Endothelial cell of umbilical vein (primary cell): ENCODE results near the gene KLF2. TPM values are rescaled to one million over a fixed set of nuclear protein-coding genes. Genes with fewer than 3 reads are reported as not detected.

ENCODE experiments used
- BruUV-seq: library from RNA; stranded (reverse); fragments of 400-500 nt; replicated peaks from 2 replicates; lab custom pipeline; 2021; lab: Mats Ljungman, UMichigan
- CTCF ChIA-PET: fragments of 300-600, 350-600 bp; sonication (Branson Sonifier 250); formaldehyde crosslinking; loops from one replicate; lab custom pipeline; 2021; ENCODE audit warnings: antibody characterized with exemption, inconsistent platforms; lab: Charles Lee
- POLR2A ChIA-PET: fragments of 300-600, 350-600 bp; sonication (Branson Sonifier 250); formaldehyde crosslinking; loops from one replicate; lab custom pipeline; 2021; ENCODE audit warnings: antibody characterized with exemption, inconsistent platforms; lab: Charles Lee
- DNase-seq: peaks from one replicate; pipeline ENCODE4 v3.0.0-alpha.2; 2011; ENCODE audit warnings: low read depth, low spot score
- FAIRE-seq: peaks from 2 replicates; lab custom pipeline; 2011; peaks lifted over from hg19 to GRCh38; lab: Jason Lieb, UNC
- H2AFZ ChIP-seq: 2 replicates; pipeline ENCODE4 v1.6.0; 2012; ENCODE audit warnings: low read depth, low read length, control low read depth, inconsistent platforms
- H3K27ac ChIP-seq: 2 replicates; pipeline ENCODE4 v1.5.1; 2011; ENCODE audit warnings: low read depth, mild to moderate bottlenecking, control low read depth, low read length, moderate library complexity; ENCODE audit not compliant: insufficient read depth
- H3K27me3 ChIP-seq, 2 experiments: 2 replicates each; pipeline versions ENCODE4 v1.6.0 to v1.6.1; 2011; ENCODE audit warnings: low read length in 2 of 2, mixed read lengths in 1 of 2; ENCODE audit not compliant: control insufficient read depth in 2 of 2, insufficient read depth in 2 of 2
- H3K36me3 ChIP-seq, 2 experiments: 2 replicates in 1 of 2; 3 replicates in 1 of 2; pipeline ENCODE4 v1.5.1; 2011; ENCODE audit warnings: low read length in 2 of 2, mild to moderate bottlenecking in 1 of 2, moderate library complexity in 1 of 2; ENCODE audit not compliant: control insufficient read depth in 2 of 2, insufficient read depth in 2 of 2; ENCODE audit errors: extremely low read depth in 1 of 2
- H3K4me1 ChIP-seq: 3 replicates; pipeline ENCODE4 v1.5.1; 2011; ENCODE audit warnings: mild to moderate bottlenecking, low read length; ENCODE audit not compliant: control insufficient read depth, insufficient read depth; ENCODE audit errors: extremely low read depth
- H3K4me2 ChIP-seq: 2 replicates; pipeline ENCODE4 v1.6.1; 2011; ENCODE audit warnings: low read length, control low read depth, mixed read lengths; ENCODE audit not compliant: insufficient read depth
- H3K4me3 ChIP-seq, 3 experiments: fragments of 200-600 bp in 1 of 3; sonication (generic), shearing (Covaris generic) in 1 of 3; replicated peaks in 1 of 3; 2 replicates each; pipeline ENCODE4 v1.5.1; 2011 to 2016; ENCODE audit warnings: control low read depth in 3 of 3, low read length in 3 of 3, mild to moderate bottlenecking in 2 of 3, inconsistent platforms in 1 of 3, low read depth in 1 of 3, moderate library complexity in 1 of 3; ENCODE audit not compliant: insufficient read depth in 1 of 3
- H3K79me2 ChIP-seq: 2 replicates; pipeline ENCODE4 v1.6.0; 2012; ENCODE audit warnings: low read length, inconsistent platforms; ENCODE audit not compliant: control insufficient read depth, insufficient read depth
- H3K9ac ChIP-seq: replicated peaks from 2 replicates; pipeline ENCODE3; 2011; ENCODE audit warnings: low read length, control low read depth; ENCODE audit not compliant: insufficient read depth; ENCODE audit errors: extremely low read depth
- H3K9me1 ChIP-seq: replicated peaks from 3 replicates; pipeline ENCODE4 v1.6.0; 2011; ENCODE audit warnings: mild to moderate bottlenecking, low read length; ENCODE audit not compliant: control insufficient read depth, insufficient read depth; ENCODE audit errors: extremely low read depth
- H3K9me3 ChIP-seq: replicated peaks from 2 replicates; pipeline ENCODE4 v1.5.1; 2012; ENCODE audit warnings: low read length, inconsistent platforms; ENCODE audit not compliant: control insufficient read depth, insufficient read depth
- H4K20me1 ChIP-seq: replicated peaks from 2 replicates; pipeline ENCODE3; 2011; ENCODE audit warnings: mild to moderate bottlenecking, low read length; ENCODE audit not compliant: control insufficient read depth, insufficient read depth; ENCODE audit errors: extremely low read depth
- EZH2 ChIP-seq: IDR thresholded peaks from 2 replicates; pipeline ENCODE4 v1.6.1; 2012; ENCODE audit warnings: borderline replicate concordance, low read depth, mild to moderate bottlenecking, moderate library complexity, low read length, inconsistent platforms; ENCODE audit not compliant: severe bottlenecking
- FOS ChIP-seq: IDR thresholded peaks from 2 replicates; pipeline ENCODE4 v1.6.1; 2011; ENCODE audit warnings: mild to moderate bottlenecking, low read length, moderate library complexity, borderline replicate concordance; ENCODE audit not compliant: insufficient read depth
- GATA2 ChIP-seq: IDR thresholded peaks from 2 replicates; pipeline ENCODE4 v1.7.0; 2011; ENCODE audit warnings: low read depth, mild to moderate bottlenecking, moderate library complexity, mixed read lengths, low read length; ENCODE audit not compliant: insufficient read length, insufficient read depth
- JUN ChIP-seq: IDR thresholded peaks from 2 replicates; pipeline ENCODE4 v1.6.1; 2011; ENCODE audit warnings: borderline replicate concordance, low read depth; ENCODE audit not compliant: insufficient read length, insufficient read depth
- MYC ChIP-seq: IDR thresholded peaks from one replicate; pipeline ENCODE4 v1.6.1; 2011; ENCODE audit warnings: mild to moderate bottlenecking, low read depth, low read length
- POLR2A ChIP-seq: IDR thresholded peaks from 2 replicates; pipeline ENCODE4 v1.6.1; 2012; ENCODE audit warnings: low read depth, mild to moderate bottlenecking, control low read depth, low read length
- POLR2AphosphoS5 ChIP-seq: IDR thresholded peaks from 2 replicates; pipeline ENCODE4 v1.6.1; 2012; ENCODE audit warnings: low read depth, mild to moderate bottlenecking, control low read depth, low read length, moderate library complexity; ENCODE audit not compliant: insufficient read depth
- dilution Hi-C: fragments of 300-500 bp; cut with MboI; formaldehyde crosslinking; loops from one replicate; pipeline ENCODE4 v1.15.0; 2019; ENCODE audit warnings: low sequenced_read_pairs; ENCODE audit not compliant: extremely low pct_ligation_motif_present
- intact Hi-C: fragments of 100-400 bp; cut with micrococcal nuclease; formaldehyde crosslinking; loops from one replicate; pipeline ENCODE4 v1.10.0; 2022
- polyA plus RNA-seq, 4 experiments: library from polyadenylated mRNA; depleted of rRNA in 3 of 4; stranded (reverse) in 3 of 4; unstranded in 1 of 4; fragments of >200 nt; gene quantifications; 2 replicates each; pipeline versions ENCODE4 v1.2.1 to v1.2.3, GENCODE V29; 2011 to 2012; ENCODE audit warnings: missing spikeins in 1 of 4
- total RNA-seq: library from RNA; stranded (reverse); gene quantifications from 2 replicates; pipeline ENCODE4 v1.2.3, GENCODE V29; 2021
- TF ChIP-seq, protein P1 (sequence below), 2 donors: IDR thresholded peaks; 1 replicate in 1 of 2; 2 replicates in 1 of 2; pipeline ENCODE4 v1.5.1; 2011; ENCODE audit warnings: low read length in 2 of 2, mild to moderate bottlenecking in 2 of 2, moderate library complexity in 2 of 2, control low read depth in 1 of 2, inconsistent platforms in 1 of 2, low read depth in 1 of 2; ENCODE audit not compliant: insufficient read depth in 1 of 2; ENCODE audit errors: extremely low read depth in 1 of 2

The KLF2 gene
- total and polyA plus RNA-seq, 2 donors (not counting 3 experiments of a cell fraction or from before 2014, with no cell fraction given): 23.4 to 30.3 TPM

GRCh38 chr19:16340654-16341053 is 16.0 kb downstream of the KLF2 start:
- intact Hi-C loops (no loop called here), dilution Hi-C loops (no loop called here)

More at GRCh38 chr19:16340654-16341053, 16.0 kb downstream of the KLF2 start:
- H3K79me2 ChIP-seq: no peaks in the 10 kb centered on the region
- H3K27ac ChIP-seq: no peak overlapping the region
- no peaks in the 10 kb centered on the region for H3K36me3 ChIP-seq
- no peaks in the 10 kb centered on the region for H3K9me3 ChIP-seq
- H4K20me1 ChIP-seq: no peaks in the 10 kb centered on the region
- no peak overlapping the region for H3K4me2 ChIP-seq
- H3K9ac ChIP-seq: no peak overlapping the region
- no TSS peak for BruUV-seq
- peaks cover 31% of the 10 kb centered on the region for H3K4me1 ChIP-seq
- no peak overlapping the region for H3K4me3 ChIP-seq
- H3K9me1 ChIP-seq: no peaks in the 10 kb centered on the region
- no peaks in the 10 kb centered on the region for H3K27me3 ChIP-seq
- H2AFZ ChIP-seq: no peak overlapping the region
- ChIA-PET CTCF (interaction anchor here (0.6 to 2.8 kb wide), 4 partner anchors 11 to 93 kb away, joined by 3 to 33 read pairs (median 5); no protein-coding TSS in a partner anchor), POLR2A (interaction anchor here (0.9 to 2.7 kb wide), 2 partner anchors 10 to 16 kb away, joined by 3 to 12 read pairs; partner anchors contain the start of gene KLF2)
- TF ChIP-seq EZH2 (no peak), POLR2AphosphoS5 (no peak), FOS (no peak), POLR2A (no peak), JUN (no peak), GATA2 (no peak), MYC (no peak)
- TF ChIP-seq, protein P1, sequence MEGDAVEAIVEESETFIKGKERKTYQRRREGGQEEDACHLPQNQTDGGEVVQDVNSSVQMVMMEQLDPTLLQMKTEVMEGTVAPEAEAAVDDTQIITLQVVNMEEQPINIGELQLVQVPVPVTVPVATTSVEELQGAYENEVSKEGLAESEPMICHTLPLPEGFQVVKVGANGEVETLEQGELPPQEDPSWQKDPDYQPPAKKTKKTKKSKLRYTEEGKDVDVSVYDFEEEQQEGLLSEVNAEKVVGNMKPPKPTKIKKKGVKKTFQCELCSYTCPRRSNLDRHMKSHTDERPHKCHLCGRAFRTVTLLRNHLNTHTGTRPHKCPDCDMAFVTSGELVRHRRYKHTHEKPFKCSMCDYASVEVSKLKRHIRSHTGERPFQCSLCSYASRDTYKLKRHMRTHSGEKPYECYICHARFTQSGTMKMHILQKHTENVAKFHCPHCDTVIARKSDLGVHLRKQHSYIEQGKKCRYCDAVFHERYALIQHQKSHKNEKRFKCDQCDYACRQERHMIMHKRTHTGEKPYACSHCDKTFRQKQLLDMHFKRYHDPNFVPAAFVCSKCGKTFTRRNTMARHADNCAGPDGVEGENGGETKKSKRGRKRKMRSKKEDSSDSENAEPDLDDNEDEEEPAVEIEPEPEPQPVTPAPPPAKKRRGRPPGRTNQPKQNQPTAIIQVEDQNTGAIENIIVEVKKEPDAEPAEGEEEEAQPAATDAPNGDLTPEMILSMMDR (IDR thresholded peaks at IDR 0.05; ENCODE audit: extremely low read depth in 1 of 2, insufficient read depth in 1 of 2, low read depth in 1 of 2, low read length in 2 of 2): no peak
- DNase-seq: no peak
- FAIRE-seq: no peak
